Activated CD8-positive, alpha-beta memory T cell treated with anti-CD3 and anti-CD28 coated beads, Interleukin-2, amount 50 U/mL, for 24 hours (primary cell): Measurements from ENCODE around the gene MSL1.

Source experiments
- DNase-seq: peaks from one replicate; pipeline ENCODE4 v3.0.0-alpha.2; 2020; ENCODE audit errors: extremely low read depth

Gene MSL1

DNA sequence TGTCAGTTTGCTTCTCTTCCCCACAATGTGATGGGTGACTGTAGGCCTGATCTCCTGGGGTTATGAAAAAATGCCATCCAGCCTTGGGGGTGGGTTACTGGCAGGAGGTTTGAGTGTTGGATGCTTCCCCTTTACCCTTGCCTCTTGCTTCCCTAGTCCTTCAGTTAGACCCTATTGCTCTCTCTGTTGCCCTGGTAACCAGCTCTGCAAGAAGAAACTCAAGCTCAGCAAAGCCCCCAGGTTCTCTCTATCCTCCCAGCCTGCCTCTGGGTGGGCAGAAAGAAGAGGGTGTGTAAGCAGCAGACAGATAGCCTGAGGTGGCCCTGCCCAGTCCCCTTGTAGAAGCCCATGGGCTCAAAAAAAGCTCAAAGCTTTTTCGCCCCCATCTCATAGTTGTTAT, 52.7 kb downstream of the MSL1 start:
- DNase-seq = no peak

- no peak for DNase-seq
Observed at GRCh38 chr17:40175928-40176753, 54.4 kb downstream of the MSL1 start.

DNA sequence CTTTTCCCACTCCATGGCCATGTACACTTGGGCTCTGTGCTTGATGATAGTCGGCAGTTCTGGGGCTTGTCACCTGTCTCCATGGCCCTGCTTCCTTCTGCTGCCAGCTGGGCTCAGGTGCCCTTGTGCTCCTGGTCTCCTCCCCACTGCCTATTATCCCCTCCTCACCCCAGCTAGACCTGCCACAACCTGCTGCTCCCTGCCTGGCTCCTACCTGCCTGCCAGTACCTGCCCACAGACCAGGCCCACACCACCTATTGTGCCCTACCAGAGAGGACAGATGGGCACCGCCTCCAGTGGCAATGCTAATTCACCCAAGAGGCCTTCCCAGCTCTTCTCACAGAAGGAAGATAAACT, 55.0 kb downstream of the MSL1 start:
- no peak for DNase-seq

DNA sequence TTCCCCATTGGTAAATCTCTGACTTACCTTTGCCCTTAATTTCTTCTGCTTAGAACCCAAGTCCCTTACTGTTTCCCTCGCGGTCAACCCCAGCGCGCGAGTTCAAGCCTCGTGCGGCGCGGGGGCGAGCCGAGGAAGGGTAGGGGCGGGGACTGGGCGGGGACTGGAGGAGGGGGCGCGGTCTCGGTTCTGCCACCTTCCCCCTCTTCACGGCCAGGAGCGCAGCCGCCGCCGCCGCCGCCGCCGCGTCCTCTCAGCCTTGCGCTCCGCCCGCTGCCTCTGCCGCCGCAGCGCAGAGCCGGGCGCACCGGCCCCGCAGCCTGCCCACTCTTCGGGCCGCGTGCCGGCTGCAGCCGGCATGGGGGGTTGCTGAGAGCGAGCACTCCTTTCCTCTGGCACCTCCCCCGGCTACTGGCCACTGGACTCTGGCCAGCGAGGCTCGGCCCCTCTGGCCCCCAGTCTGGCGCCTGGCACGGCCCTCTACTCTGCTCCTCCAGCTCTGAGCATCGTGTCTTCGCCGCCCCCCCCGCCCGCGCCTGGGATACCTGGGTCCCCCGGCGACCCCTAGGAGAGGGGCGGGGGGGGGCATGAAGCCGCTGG, 55.6 kb downstream of the MSL1 start, which contains the start of gene RAPGEFL1:
Gene RAPGEFL1, plus strand, starts transcription at position 196 of the 600 bp plus-strand sequence. Its CDS starts 392 bp downstream, at position 588.
- peak; percentile 57 for DNase-seq

- no peak for DNase-seq
Observed at GRCh38 chr17:40178021-40178601, 56.3 kb downstream of the MSL1 start.

GRCh38 chr17:40178660-40179059, 56.9 kb downstream of the MSL1 start:
- DNase-seq = no peak

- DNase-seq = no peak
Observed at GRCh38 chr17:40179923-40180659, 58.3 kb downstream of the MSL1 start.

- no peak for DNase-seq
Observed at GRCh38 chr17:40180694-40181093, 58.9 kb downstream of the MSL1 start.

GRCh38 chr17:40181205-40181604, 59.4 kb downstream of the MSL1 start:
- DNase-seq = no peak

DNA sequence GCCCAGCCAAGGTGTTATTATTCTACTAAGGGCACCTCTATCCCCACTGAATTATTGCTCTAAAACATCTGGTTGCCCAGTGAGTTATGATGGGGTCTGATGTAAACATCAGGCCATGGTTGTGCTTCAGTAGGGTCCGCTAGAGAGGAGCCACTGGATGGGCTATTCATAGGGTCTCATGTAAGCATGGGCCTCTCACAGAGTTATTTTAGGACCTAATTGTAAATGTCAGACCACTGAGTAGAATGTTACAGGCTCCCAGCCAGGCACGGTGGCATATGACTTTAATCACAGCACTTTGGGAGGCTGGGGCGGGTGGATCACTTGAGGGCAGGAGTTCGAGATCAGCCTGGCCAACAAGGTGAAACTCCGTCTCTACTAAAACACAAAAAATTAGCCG, 60.8 kb downstream of the MSL1 start:
- DNase-seq = no peak
